A549 treated with GW870086 at 1 μM for 4 hours (cell line): ENCODE data around the gene CCDC50. TPM values are rescaled to one million over a fixed set of nuclear protein-coding genes. Genes with fewer than 3 reads are reported as not detected.

Source experiments
- total RNA-seq: library from RNA; stranded (reverse); fragments of 200-300 nt; extraction: Qiagen RNA extraction; gene quantifications from 5 replicates; pipeline ENCODE4 v1.2.3, GENCODE V29; 2022; ENCODE audit warnings: low read depth

CCDC50 gene
- 22.5 to 29.2 TPM (median 27.7 TPM) in 5 replicates for total RNA-seq

GRCh38 chr3:191328962-191329653 is at the start of gene CCDC50:
Gene CCDC50 (plus strand): TSS chr3:191329394. CDS start chr3:191329675, 281 bp downstream.

GRCh38 chr3:191329654-191330529 is 698 bp downstream of the CCDC50 start, which contains the start of gene UTS2B:
Gene UTS2B (minus strand): TSS chr3:191330526. CDS start chr3:191282189, 48,337 bp downstream.

Other genes with a start within 250 kb of the CCDC50 start
- gene OSTN, start 130.2 kb upstream of the CCDC50 start, total RNA-seq: not detected in 5 replicates
- gene UTS2B, start 1.1 kb downstream of the CCDC50 start, total RNA-seq: not detected in 5 replicates
- not detected in 5 replicates for gene PYDC2, start 131.8 kb downstream of the CCDC50 start, total RNA-seq